ENCODE data around the gene NMUR2.

The NMUR2 gene

DNA sequence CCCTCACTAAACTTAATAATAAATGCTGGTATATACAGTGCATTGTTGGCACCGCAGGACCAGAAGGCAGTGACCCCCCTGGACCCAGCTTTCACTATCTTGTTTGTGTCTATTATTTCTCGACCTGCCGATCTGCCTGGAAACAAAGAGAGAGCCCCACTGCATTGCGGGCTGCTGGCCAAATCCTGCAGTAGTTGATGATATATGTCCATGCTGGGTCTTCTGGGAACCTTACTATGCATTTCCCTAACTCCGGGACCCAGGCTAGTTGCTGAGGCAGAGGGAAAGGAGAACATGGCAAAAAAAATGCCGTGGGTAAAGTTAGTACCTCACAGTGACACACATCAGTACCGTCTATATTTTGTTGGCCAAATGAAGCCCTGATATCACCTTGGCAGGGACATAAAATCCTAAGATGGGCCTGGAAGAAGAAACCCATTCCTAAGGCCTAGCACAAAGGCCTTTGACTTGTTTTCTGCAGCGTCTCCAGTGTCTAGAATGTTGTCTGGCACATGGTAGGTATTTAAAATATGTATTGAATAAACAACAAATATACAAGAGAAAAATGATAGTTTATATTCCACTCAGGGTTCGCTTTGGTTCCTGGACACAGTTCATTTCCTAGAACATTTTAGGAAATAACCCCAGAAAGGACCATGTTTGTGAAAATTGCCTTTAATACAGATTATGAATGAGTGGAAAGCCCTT lies 46.1 kb downstream of the NMUR2 start:
- no peaks in the 10 kb centered on the region for H3K36me3 ChIP-seq (ENCODE audit: insufficient read depth)

GRCh38 chr5:152356506-152356905 lies 48.6 kb downstream of the NMUR2 start:
- H2AFZ ChIP-seq (ENCODE audit: low read depth), result no peak overlapping the region
- H3K79me2 ChIP-seq (ENCODE audit: insufficient read depth, low read depth), result no peaks in the 10 kb centered on the region
- H3K27me3 ChIP-seq (ENCODE audit: insufficient read depth, low read depth), result no peaks in the 10 kb centered on the region
- no peaks in the 10 kb centered on the region for H3K36me3 ChIP-seq (ENCODE audit: insufficient read depth)
- no peak for TF ChIP-seq CTCF (conservative IDR thresholded peaks at IDR 0.05; ENCODE audit: low read depth, low read length)
- H3K27ac ChIP-seq, result no peak overlapping the region
- H3K4me3 ChIP-seq (IDR thresholded peaks at IDR 0.05; ENCODE audit: insufficient read depth, low read depth, low read length), result no peak overlapping the region
- H3K4me1 ChIP-seq (ENCODE audit: low read depth, poor library complexity, severe bottlenecking), result no peaks in the 10 kb centered on the region
- no peak overlapping the region for H3K9ac ChIP-seq
- H4K20me1 ChIP-seq (ENCODE audit: insufficient read depth), result no peaks in the 10 kb centered on the region
- no peak overlapping the region for H3K4me2 ChIP-seq

More for the DNA sequence above, 46.1 kb downstream of the NMUR2 start:
- no peaks in the 10 kb centered on the region for H3K27me3 ChIP-seq (ENCODE audit: insufficient read depth, low read depth)
- H3K4me3 ChIP-seq (IDR thresholded peaks at IDR 0.05; ENCODE audit: insufficient read depth, low read depth, low read length), result no peak overlapping the region
- no peaks in the 10 kb centered on the region for H4K20me1 ChIP-seq (ENCODE audit: insufficient read depth)
- H3K27ac ChIP-seq, result no peak overlapping the region
- no peak overlapping the region for H2AFZ ChIP-seq (ENCODE audit: low read depth)
- H3K4me2 ChIP-seq, result no peak overlapping the region
- no peaks in the 10 kb centered on the region for H3K4me1 ChIP-seq (ENCODE audit: low read depth, poor library complexity, severe bottlenecking)
- no peak for TF ChIP-seq CTCF (conservative IDR thresholded peaks at IDR 0.05; ENCODE audit: low read depth, low read length)
- no peaks in the 10 kb centered on the region for H3K79me2 ChIP-seq (ENCODE audit: insufficient read depth, low read depth)
- no peak overlapping the region for H3K9ac ChIP-seq

DNA sequence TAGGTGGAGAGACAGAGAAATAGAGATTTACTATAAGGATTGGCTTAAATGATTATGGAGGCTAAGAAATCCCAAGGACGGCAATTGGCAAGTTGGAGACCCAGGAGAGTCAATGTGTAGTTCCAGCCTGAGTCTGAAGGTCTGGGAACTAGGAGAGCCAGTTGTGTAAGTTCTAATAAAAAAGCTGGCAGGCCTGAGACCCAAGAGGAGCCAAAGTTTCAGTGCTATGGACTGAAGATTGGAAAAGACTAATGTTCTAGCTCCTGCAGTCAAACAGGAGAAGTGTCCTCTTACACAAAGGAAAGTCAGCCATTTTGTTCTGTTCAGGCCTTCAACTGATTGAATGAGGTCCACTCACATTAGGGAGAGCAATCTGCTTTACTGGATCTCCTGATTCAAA lies 50.0 kb downstream of the NMUR2 start:
- no peaks in the 10 kb centered on the region for H4K20me1 ChIP-seq (ENCODE audit: insufficient read depth)
- H3K4me3 ChIP-seq (IDR thresholded peaks at IDR 0.05; ENCODE audit: insufficient read depth, low read depth, low read length), result no peak overlapping the region
- H3K9ac ChIP-seq, result no peak overlapping the region
- no peak overlapping the region for H3K27ac ChIP-seq
- H3K79me2 ChIP-seq (ENCODE audit: insufficient read depth, low read depth), result no peaks in the 10 kb centered on the region
- H3K27me3 ChIP-seq (ENCODE audit: insufficient read depth, low read depth), result no peaks in the 10 kb centered on the region
- no peak overlapping the region for H2AFZ ChIP-seq (ENCODE audit: low read depth)
- no peaks in the 10 kb centered on the region for H3K4me1 ChIP-seq (ENCODE audit: low read depth, poor library complexity, severe bottlenecking)
- H3K4me2 ChIP-seq, result no peak overlapping the region
- H3K36me3 ChIP-seq (ENCODE audit: insufficient read depth), result no peaks in the 10 kb centered on the region
- no peak for TF ChIP-seq CTCF (conservative IDR thresholded peaks at IDR 0.05; ENCODE audit: low read depth, low read length)

DNA sequence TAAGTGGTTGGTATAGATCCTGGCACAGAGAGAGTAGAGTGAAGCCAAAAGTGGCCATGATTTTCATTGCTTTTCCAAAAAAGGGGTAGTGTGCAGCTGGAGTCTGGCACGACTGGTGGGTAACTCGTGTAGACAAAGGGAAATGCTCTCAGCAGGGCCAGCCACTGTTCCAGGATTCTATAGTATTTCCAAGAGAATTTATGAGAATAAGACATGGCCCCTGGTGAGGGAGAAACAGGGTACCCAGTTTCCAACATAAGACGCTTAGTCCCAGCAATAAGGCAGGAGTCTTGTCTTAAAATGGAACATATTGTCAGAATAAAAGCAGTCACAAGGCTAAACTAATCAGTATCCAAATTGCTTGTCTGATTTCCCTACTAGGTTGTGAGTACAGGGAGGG lies 52.1 kb downstream of the NMUR2 start:
- Histone ChIP-seq H3K4me3 (IDR thresholded peaks at IDR 0.05; ENCODE audit: insufficient read depth, low read depth, low read length) (no peak overlapping the region), H3K27me3 (ENCODE audit: insufficient read depth, low read depth) (no peaks in the 10 kb centered on the region)

More for the DNA sequence above, 52.1 kb downstream of the NMUR2 start:
- H4K20me1 ChIP-seq (ENCODE audit: insufficient read depth), result no peaks in the 10 kb centered on the region
- H3K27ac ChIP-seq, result no peak overlapping the region
- TF ChIP-seq CTCF (conservative IDR thresholded peaks at IDR 0.05; ENCODE audit: low read depth, low read length), result no peak
- no peak overlapping the region for H3K4me2 ChIP-seq
- no peak overlapping the region for H3K9ac ChIP-seq
- H3K4me1 ChIP-seq (ENCODE audit: low read depth, poor library complexity, severe bottlenecking), result no peaks in the 10 kb centered on the region
- H3K36me3 ChIP-seq (ENCODE audit: insufficient read depth), result no peaks in the 10 kb centered on the region
- H2AFZ ChIP-seq (ENCODE audit: low read depth), result no peak overlapping the region
- no peaks in the 10 kb centered on the region for H3K79me2 ChIP-seq (ENCODE audit: insufficient read depth, low read depth)
